DMS79 treated with DMSO at 0.1 percent for 48 hours (cell line): ENCODE measurements around the gene RRAGA.
A peak's percentile ranks its signal among the peaks of the same experiment; 100 is the strongest.
"Not testable (repeated sequence)": the region's sequence is repeated elsewhere in the genome, so short reads cannot be mapped to it uniquely, and the experiment has no call there.

Experiments
- DNase-seq: peaks from one replicate; lab custom pipeline; 2025; lab: John Stamatoyannopoulos, UW

The RRAGA gene

GRCh38 chr9:19048966-19049916 lies at the start of gene RRAGA:
Gene RRAGA (plus strand): TSS chr9:19049427. CDS start chr9:19049660, 233 bp downstream.
- peak; percentile 95 for DNase-seq

- DNase-seq = no peak
These were observed 49.1 kb upstream of the RRAGA start for GRCh38 chr9:19000133-19000532.

- no peak for DNase-seq
These were observed 39.7 kb upstream of the RRAGA start for GRCh38 chr9:19009391-19009965.

- DNase-seq = no peak
These were observed 31.0 kb upstream of the RRAGA start for GRCh38 chr9:19018201-19018600.

GRCh38 chr9:19020886-19021455 lies 28.3 kb upstream of the RRAGA start:
- DNase-seq = no peak

GRCh38 chr9:19021649-19022048 lies 27.6 kb upstream of the RRAGA start:
- DNase-seq = not testable (repeated sequence)

GRCh38 chr9:19022206-19022605 lies 27.0 kb upstream of the RRAGA start:
- no peak for DNase-seq

GRCh38 chr9:19023078-19023477 lies 26.1 kb upstream of the RRAGA start:
- peak; percentile 68 for DNase-seq

GRCh38 chr9:19026375-19026774 lies 22.9 kb upstream of the RRAGA start:
- no peak for DNase-seq

- no peak for DNase-seq
These were observed 21.4 kb upstream of the RRAGA start for GRCh38 chr9:19027825-19028224.

GRCh38 chr9:19028835-19029451 lies 20.3 kb upstream of the RRAGA start:
- peak; percentile 78 for DNase-seq

GRCh38 chr9:19030899-19031298 lies 18.3 kb upstream of the RRAGA start:
- no peak for DNase-seq

- peak; percentile 88 for DNase-seq
These were observed 16.8 kb upstream of the RRAGA start for GRCh38 chr9:19032406-19032805.

- no peak for DNase-seq
These were observed 16.2 kb upstream of the RRAGA start, which contains the start of gene SAXO1 for GRCh38 chr9:19033015-19033414. Gene SAXO1 (minus strand): TSS chr9:19033209. CDS start chr9:19032908, 301 bp downstream.

GRCh38 chr9:19036611-19037010 lies 12.6 kb upstream of the RRAGA start:
- no peak for DNase-seq

GRCh38 chr9:19049917-19050636 lies 850 bp downstream of the RRAGA start:
- peak; percentile 40 for DNase-seq

GRCh38 chr9:19050637-19051591 lies 1.7 kb downstream of the RRAGA start:
- no peak for DNase-seq

- no peak for DNase-seq
These were observed 7.8 kb downstream of the RRAGA start for GRCh38 chr9:19057033-19057432.

GRCh38 chr9:19074229-19074628 lies 25.0 kb downstream of the RRAGA start:
- no peak for DNase-seq

GRCh38 chr9:19074836-19075235 lies 25.6 kb downstream of the RRAGA start:
- DNase-seq = no peak

GRCh38 chr9:19085295-19085694 lies 36.1 kb downstream of the RRAGA start:
- DNase-seq = no peak
